Stimulated activated CD8-positive, alpha-beta memory T cell treated with anti-CD3 and anti-CD28 coated beads, Interleukin-7, amount 100 ng/mL, for 24 hours (primary cell): ENCODE results near the gene RAB15.

ENCODE experiments used
- DNase-seq: peaks from one replicate; pipeline ENCODE4 v3.0.0-alpha.2; 2020; ENCODE audit warnings: low read depth

Gene RAB15

DNA sequence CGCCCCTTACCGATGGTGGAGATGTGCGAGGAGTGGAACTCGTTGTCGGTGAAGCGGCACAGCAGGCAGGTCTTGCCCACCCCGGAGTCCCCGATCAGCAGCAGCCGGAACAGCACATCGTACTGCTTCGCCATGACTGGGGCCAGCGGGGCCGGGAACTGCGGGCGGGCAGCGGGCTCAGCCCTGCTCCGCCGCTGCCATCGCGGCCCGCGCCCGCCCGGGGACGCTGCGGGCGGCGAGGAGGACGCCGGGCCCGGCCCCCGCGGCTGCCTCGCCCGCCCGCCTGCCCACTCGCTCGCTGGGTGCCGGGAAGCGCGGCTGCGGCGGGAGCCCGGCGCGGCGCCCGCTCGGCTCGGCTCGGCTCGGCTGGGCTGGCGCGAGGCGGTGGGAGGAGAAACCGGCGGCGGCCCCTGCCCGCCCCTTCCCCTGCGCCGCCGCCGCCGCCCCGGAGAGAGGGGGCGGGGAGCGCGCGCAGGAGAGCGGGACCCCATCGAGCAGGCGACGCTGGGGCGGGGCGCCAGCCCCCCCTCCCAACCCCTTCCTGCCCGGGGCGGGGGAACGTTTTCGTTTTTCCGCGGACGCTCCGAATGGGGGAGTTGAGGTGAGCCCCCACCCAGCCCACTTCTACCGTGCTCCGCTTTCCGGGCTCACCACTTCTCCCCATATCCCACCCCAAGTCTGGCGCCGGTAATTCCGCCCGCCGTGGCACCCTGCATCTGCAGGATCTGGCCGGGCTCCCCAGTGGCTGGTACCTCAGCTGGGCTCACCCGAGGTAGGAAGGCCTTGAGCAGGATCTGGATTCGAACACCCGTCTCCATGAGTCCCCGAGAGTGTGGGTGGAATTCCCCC, at the start of gene RAB15:
Gene RAB15 (minus strand): TSS at position 394 of the 849 bp plus-strand sequence. CDS start 260 bp downstream, at position 134.
- no peak for DNase-seq

DNA sequence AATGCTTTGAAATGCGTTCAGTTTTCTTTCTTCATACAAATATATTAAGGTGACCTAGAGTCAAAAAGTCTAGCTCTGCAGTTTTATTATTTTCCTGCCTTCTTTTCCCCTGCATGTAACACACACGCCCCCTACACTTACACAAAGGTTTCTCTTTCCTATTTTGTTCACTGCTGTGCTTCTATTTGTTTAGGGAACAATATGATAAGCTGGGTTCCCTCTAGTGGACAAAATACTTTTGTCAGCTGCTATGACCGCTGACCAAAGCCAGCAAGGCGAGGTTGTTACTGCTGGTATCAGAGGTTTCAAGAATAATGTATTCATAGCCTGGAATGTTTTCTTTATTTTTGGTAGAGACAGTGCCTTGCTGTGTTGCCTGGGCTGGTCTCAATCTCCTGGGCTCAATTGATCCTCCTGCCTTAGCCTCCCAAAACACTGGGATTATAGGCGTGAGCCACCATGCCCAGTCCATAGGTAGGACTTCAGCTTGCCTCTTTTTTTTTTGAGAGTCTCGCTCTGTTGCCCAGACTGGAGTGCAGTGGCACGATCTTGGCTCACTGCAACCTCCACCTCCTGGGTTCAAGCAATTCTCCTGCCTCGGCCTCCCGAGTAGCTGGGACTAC, 47.9 kb upstream of the RAB15 start:
- no peak for DNase-seq

GRCh38 chr14:65016471-65016870, 44.3 kb upstream of the RAB15 start:
- no peak for DNase-seq

DNA sequence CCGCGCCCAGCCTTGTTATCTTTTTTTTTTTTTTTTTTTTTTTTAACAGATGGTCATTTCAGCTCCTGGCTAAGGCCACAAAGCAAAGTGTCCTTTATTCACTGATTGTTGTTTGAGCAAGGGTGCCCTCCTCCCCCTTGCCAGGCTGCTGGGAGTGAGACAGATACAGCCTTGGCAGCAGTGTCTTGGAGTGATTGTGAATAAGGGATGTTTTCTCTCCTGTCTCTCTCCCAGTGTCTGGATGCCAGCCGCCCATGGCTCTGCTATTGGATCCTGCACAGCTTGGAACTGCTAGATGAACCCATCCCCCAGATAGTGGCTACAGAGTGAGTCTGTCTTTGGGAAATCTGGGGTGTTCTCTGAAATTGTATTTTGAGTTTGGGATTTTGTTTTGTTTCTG, 43.3 kb upstream of the RAB15 start:
- DNase-seq, result no peak

DNA sequence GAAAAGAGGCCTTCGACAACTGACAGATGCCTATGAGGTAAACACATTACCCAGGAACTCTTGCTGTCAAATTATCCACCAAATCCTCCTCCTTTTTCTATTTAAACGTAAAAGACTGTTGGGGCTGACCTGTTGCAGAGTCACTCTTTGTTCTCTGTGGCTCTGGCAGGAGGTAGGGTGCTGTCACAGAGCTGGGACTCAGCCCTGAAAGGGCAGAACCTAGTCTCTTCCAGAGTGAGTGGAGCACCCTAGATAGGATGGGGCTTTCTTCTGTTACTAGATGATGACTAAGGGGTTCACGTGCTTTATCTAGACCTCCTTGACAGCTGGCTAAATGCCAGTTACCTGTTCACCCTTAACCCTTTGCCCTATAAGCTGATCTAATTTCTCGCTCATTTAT, 40.2 kb upstream of the RAB15 start:
- DNase-seq, result no peak

GRCh38 chr14:65011538-65011937, 39.4 kb upstream of the RAB15 start:
- no peak for DNase-seq

DNA sequence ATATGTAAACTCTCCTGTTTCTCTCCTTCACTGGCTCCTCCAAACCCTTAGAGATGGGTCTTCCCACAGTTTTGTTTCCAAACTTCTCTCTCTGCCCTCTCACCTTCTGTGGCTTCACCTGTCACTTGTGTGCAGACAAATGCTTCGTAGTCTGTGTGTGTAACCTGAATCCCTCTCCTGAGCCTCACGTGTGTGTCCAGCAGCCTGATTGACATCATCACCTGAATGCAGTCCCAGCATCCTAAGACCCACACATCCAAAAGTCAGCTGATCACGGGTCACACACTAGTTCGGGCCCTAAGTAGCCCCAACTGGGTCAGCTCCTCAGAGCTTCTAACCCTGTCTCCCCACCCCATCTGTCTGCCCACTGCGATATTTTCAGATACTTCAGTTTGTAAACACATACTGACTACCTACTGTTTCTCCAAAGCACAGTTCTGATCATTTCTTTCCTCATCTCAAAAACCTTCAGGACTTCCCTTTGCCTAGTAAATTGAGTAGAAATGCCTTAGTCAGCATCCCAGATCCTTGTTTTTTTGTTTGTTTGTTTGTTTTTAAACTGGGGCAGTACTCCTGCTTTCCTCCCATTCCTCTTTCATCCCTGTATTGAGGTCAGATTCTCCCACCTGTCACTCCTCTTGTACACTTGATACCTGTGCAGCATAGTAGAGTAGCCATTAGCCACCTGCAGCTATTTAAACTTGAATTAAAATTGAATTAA, 38.2 kb upstream of the RAB15 start:
- no peak for DNase-seq

DNA sequence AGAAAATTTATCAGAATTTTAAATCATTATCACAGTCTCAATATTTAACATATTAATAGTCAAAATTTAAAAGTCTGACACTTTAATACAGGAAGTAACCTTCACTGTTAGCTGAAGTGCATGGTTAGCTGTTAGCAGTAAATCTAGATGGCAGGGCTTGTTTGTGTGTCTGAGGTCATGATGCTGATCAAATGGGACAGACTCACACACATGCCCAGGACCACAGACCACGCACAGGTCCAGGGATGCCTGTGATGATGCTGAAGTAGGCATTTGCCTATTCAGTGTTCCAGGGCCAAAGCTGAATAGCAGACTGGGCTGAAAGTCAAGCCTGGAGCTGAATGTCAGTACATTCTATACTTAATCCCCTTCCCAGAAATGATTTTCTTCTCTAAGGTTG, 35.1 kb upstream of the RAB15 start:
- DNase-seq, result no peak

DNA sequence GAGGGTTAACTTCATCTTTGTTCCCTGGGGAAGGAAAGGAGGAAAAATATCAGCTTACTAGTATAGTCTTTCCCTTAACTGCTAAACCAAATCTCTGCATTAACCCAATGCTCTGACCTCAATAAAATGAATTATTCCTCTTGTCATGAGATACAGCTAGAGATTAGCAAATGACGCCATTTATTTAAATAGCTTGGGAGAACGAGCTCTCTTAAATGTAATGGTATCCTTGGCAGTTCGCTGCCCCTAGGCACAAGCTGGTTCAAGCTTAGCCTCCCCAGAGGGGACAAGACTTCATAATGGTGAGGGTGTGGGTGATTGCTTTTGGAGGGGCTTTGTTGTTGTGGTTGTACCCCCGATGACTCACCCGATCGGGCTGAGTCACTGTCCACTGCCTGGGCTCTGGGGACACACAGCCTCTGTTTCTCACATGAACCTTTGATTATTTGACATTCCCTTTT, 34.2 kb upstream of the RAB15 start:
- DNase-seq, result no peak

GRCh38 chr14:65003394-65003793, 31.3 kb upstream of the RAB15 start:
- DNase-seq, result no peak

DNA sequence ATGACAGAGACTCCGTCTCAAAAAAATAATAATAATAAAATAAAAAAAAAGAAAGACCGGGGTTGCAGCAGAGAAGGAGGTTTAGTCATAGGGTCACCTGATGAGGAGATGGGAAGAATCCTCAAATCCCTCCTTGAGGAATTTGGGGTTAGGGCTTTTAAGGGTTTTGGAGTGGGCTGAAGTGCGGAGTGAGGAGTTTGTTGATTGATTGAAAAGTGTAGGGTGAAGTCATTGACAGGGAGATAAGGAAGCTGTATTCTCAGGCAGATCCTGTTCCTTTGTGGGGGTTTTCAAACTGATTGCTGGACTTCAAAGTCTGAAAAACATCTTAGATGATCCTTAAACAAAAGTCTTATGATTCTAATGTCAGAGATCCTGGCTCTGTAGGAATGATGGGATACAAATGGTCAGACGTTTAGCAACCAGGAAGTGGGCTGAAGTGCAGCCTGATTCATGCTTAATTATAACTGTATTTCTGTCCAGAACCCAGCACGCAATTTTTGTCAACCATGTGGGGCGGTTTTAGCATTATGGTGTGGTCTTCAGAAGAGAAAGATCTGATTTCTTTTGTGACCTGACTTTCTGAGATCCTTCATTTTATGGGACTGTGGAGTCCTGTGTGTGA, 30.6 kb upstream of the RAB15 start:
- DNase-seq, result no peak

DNA sequence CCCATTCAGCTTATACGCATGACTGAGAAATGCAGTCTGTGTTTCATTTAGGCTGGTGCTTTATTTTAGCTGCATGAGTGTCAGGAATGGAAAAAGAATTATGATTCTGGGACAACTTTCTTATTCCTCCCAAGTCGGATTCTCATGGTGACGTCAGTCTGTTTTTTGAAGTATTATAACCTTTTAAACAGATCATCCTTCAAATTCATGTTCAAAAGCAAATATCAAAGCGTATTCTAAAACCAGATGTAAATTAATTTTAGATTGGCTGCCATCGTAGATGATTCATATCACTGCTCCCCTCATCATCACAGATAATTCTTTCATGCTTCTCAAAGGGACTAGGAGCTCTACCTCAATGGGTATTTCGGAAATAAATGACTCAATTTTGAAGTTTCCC, 29.6 kb upstream of the RAB15 start:
- no peak for DNase-seq

DNA sequence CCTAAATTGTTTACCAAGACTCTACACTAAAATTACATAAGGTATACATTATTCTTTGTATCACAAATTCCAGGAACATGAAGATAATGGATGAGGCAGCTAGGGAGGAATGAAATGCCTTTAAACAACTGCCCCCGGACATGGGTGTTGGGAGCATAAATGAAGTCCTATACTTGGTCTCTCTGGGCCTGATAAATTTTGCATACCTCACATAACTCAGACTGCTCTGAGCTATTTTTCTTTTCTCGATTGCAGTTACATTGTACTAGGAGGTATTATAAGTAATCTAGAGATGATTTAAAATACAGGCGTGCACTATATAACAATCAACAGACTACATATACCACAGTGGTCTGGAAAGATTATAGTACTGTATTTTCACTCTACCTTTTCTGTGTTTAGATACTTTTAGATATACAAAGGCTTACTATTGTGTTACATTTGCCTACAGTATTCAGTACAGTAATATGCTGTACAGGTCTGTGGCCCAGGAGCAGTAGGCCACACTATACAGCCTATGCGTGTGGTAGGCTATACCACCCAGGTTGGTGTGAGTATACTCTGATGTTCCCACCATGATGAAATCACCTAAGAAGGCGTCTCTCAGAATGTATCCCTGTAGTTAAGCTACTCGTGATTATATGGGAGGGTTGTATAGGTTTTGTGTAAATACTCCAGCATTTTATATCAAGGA, 28.9 kb upstream of the RAB15 start:
- DNase-seq, result no peak

DNA sequence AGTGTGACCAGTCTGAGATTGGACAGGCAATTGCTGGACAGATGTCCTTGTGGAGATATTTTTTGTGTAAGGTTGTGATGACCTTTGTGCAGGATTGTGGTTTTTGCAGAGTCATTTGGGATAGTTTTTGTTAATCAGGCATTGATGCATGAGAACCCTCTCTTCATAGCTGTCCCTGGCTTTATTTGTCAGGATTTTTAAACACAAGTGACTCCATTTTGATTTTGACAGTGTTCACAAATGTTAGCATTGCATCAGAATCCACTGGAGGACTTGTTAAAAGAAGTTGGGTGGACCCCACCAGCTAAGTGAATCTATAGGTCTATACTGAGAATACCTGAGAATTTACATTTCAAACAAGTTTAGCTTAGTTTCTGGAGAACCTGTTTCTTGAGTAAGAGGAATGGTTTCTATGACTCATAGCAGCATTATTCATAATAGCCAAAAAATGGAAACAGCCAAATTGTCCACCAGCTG, 26.4 kb upstream of the RAB15 start:
- no peak for DNase-seq

DNA sequence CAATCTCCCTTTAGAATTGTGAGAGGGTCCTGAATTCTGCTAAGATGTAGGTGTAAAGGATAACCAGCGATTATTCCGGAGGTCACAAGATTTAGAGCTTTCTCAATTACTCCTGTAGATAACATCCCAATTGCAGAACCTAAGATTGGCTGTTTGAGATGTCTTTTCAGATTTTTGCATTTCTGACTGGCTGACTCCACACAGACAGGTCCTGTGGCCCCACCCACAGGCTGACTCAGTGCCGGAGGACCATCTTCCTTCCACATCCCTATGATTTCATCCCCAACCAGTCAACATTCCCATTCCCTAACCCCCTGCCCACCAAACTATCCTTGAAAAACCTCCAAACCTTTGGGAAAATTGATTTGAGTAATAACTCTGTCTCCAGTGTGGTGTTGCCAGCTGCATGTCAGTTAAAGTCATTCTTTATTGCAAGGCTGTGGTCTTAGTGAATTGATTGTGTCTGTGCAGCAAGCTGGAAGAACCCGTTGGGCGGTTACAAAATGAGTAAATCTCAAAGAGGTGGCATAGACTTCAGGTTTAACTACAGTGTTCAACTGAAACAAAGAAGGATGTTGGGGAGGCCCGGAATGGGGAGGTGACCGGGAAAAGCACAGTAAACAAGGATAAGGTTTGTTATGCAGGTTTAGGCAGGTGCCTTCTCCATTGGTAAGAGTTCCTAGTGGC, 25.1 kb upstream of the RAB15 start:
- DNase-seq, result no peak

DNA sequence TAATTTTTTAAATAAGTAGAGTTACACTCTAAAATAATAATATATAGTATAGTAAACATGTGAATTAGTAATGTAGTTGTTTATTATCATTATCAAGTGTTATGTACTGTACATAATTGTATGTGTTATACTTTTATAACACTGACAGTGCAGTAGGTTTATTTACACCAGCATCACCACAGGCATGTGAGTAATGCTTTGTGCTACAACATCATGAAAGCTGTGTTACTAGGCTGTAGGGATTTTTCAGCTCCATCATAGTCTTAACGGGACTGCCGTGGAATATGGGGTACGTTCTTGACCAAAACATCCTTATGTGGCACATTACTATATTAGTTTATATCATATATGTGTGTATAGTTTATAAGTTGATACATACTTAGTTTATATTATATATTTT, 23.2 kb upstream of the RAB15 start:
- no peak for DNase-seq

GRCh38 chr14:64994540-64994939, 22.4 kb upstream of the RAB15 start:
- no peak for DNase-seq

DNA sequence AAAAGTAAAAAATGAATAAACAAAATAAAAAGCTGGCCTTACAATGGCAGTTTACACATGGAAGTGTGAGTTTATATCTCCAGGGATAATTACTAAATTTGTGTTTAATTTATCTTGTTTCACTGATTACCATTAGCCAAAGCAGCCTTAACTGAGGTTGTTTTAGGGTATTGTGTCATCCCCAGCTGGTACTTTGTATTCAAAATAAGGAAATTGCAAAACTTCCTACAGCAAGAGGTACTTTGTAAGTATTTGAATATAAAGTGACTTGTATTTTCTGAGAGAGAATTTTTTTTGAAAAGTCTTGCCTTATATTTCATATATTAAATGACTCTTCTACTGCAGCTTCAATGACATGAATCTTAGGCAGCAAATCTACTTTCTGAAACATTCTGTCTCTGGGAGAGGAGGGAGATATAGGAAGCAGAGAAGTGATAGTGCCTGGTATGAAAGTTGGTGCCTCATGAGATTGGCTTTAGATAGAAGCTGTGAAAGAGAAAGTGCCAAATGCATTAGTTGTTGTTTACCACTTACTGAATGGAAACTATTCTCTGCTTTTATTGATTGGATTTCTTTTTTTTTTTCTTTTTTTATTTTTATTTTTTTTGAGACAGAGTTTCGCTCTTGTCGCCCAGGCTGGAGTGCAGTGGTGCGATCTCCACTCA, 21.3 kb upstream of the RAB15 start:
- no peak for DNase-seq

GRCh38 chr14:64992328-64992885, 20.3 kb upstream of the RAB15 start:
- no peak for DNase-seq

DNA sequence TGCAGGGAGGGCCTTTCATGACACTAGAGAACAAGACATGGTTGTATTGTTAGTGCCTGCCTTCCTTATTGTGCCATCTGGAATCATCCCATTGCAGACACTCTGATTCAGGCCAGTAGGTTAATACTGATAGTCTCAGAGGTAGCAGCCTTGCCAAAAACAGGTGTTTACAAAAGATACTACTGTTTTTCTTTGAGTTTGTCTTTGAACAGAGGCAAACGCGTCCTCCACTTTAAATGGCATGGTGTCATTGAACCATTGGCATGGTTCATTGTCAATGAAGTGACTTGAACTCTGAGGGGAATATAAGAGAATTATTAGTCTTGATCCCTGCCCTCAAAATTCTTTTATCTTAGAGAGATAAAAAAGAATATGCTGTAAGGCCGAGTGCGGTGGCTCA, 18.8 kb upstream of the RAB15 start:
- DNase-seq, result no peak
